GM12891 (cell line): ENCODE data around the gene NME3.

ENCODE experiments used
- DNase-seq: peaks from one replicate; pipeline ENCODE4 v3.0.0; 2011; ENCODE audit warnings: low spot score; ENCODE audit not compliant: insufficient read length
- FAIRE-seq: peaks from 2 replicates; lab custom pipeline; 2011; peaks lifted over from hg19 to GRCh38; lab: Jason Lieb, UNC
- PAX5 ChIP-seq: IDR thresholded peaks from 2 replicates; pipeline ENCODE4 v1.6.1; 2011; ENCODE audit warnings: low read length, moderate library complexity, mild to moderate bottlenecking; ENCODE audit not compliant: insufficient read depth, severe bottlenecking
- POLR2A ChIP-seq: IDR thresholded peaks from 2 replicates; pipeline ENCODE4 v1.6.1; 2011; ENCODE audit warnings: low read depth, low read length, control low read depth
- POLR2AphosphoS5 ChIP-seq: IDR thresholded peaks from 2 replicates; pipeline ENCODE4 v1.6.1; 2011; ENCODE audit warnings: low read depth, low read length, control low read depth
- POU2F2 ChIP-seq: IDR thresholded peaks from 2 replicates; pipeline ENCODE4 v1.6.1; 2011; ENCODE audit warnings: low read depth, mild to moderate bottlenecking, control low read depth, low read length, moderate library complexity
- SPI1 ChIP-seq: IDR thresholded peaks from 2 replicates; pipeline ENCODE4 v1.6.1; 2011; ENCODE audit warnings: low read depth, low read length, control low read depth
- TAF1 ChIP-seq: IDR thresholded peaks from 2 replicates; pipeline ENCODE4 v1.6.1; 2011; ENCODE audit warnings: low read depth, low read length, control low read depth

The NME3 gene

GRCh38 chr16:1780677-1781072, 9.3 kb upstream of the NME3 start:
- TF ChIP-seq SPI1 (no peak), POLR2A (no peak), PAX5 (no peak), TAF1 (no peak), POLR2AphosphoS5 (no peak), POU2F2 (no peak)
- DNase-seq, result no peak
- no peak for FAIRE-seq

- DNase-seq, result no peak
- FAIRE-seq, result no peak
- TF ChIP-seq POLR2A (no peak), POLR2AphosphoS5 (no peak), SPI1 (no peak), PAX5 (no peak), TAF1 (no peak), POU2F2 (no peak)
Measured at GRCh38 chr16:1779741-1780676, 8.7 kb upstream of the NME3 start.

DNA sequence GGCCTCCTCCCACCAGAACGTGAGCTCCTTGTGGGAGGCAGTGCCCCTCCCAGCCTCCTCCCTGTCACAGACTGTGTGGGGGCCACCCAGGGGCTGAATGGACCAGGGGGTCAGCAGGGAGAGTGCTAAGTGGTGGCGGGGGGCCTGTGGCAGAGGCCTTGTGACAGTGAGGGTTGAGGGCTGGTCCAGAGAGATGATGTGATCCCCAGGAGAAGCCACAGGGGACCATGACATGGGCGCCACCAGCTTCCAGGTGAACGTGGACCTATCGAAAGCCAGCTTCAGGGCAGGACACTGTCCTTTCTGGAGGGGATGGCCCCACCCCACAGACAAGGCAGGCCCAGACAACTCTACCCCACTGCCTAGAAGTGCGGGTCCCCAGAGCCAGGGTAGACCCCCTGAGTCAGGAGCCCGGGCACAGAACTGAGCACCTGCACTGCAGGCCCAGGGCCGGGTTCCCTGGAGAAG, 7.9 kb upstream of the NME3 start:
- FAIRE-seq (no peak), DNase-seq (no peak)
- TF ChIP-seq PAX5 (no peak), POU2F2 (no peak), POLR2AphosphoS5 (no peak), TAF1 (no peak), SPI1 (no peak), POLR2A (no peak)

DNA sequence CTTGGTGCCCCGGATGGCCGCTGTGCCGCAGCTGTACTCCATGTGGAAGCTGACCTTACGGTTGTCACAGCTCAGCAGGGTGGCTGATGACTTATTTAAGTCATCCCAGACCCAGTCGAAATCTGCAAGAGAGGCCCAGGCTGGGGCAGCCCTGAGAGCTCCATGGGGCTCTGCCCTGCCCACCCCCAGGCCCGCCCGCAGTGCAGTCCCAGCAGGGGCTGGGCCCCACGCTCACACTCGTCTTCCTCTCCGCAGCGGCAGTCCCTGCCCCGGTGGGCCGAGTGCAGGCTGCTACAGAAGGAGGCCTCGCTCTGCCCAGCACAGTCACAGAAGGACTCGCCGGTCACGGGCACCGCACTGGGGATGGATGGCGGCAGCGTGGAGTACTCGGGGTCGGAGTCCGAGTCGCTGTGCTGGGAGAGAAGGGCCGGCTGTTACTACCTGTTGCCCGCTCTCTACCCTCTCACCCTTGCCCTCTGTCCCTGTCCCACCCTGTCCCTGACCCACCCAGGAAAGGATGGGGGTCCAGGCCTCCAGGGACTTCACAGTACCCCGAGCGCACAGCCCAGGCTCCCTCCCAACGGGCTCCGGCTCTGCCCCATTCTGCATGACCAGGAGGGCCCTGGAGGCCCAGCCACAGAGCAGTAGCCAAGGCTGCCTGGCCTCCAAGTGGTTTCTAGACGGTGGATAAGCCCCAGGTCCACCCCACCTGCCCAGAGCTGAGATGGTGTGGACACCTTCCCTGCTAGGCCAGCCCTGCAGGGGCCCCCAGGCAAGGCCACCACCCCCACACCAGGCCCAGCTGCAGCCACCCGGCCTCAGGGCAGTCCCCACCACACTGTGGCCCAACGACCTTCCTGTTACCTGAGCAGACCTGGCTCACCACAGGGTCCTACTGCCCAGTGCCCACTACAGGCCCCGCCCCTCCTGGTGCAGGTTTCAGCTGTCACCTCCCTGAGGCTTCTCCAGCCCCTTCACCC, 7.1 kb upstream of the NME3 start:
- no peak for TF ChIP-seq POLR2AphosphoS5
- TF ChIP-seq POLR2A, result peak; percentile 14; the same call in 1 of the 2 replicates
- DNase-seq (no peak), FAIRE-seq (no peak)

GRCh38 chr16:1777375-1778199, 6.2 kb upstream of the NME3 start:
- no peak for DNase-seq
- FAIRE-seq, result no peak
- TF ChIP-seq POLR2A, result no peak
- TF ChIP-seq SPI1, result no peak
- no peak for TF ChIP-seq POU2F2
- TF ChIP-seq PAX5, result no peak
- no peak for TF ChIP-seq TAF1
- TF ChIP-seq POLR2AphosphoS5, result no peak; the same call in 1 of the 2 replicates

GRCh38 chr16:1776991-1777374, 5.6 kb upstream of the NME3 start:
- FAIRE-seq, result no peak

DNA sequence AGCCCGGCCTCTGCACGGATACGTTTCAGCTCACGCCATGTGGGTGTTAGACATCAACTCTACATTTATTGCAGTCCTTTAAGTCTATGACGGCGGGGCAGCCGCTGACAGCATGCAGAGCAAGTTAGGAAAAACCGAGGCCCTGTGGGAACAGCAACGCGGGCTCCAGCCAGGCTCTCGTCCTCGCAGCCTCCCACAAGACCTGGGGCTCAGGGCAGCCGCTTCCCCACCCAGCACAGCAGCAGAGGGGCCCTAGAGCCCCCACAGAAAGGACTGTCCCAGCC, 5.3 kb upstream of the NME3 start:
- FAIRE-seq, result no peak
- peak; percentile 35; the same call in 1 of the 2 replicates for TF ChIP-seq POLR2A
- TF ChIP-seq POU2F2, result no peak
- no peak for DNase-seq

More at GRCh38 chr16:1776991-1777374, 5.6 kb upstream of the NME3 start:
- DNase-seq, result no peak
- TF ChIP-seq POU2F2 (no peak), PAX5 (no peak), SPI1 (no peak), TAF1 (no peak), POLR2A (no peak; the same call in 1 of the 2 replicates), POLR2AphosphoS5 (no peak)

DNA sequence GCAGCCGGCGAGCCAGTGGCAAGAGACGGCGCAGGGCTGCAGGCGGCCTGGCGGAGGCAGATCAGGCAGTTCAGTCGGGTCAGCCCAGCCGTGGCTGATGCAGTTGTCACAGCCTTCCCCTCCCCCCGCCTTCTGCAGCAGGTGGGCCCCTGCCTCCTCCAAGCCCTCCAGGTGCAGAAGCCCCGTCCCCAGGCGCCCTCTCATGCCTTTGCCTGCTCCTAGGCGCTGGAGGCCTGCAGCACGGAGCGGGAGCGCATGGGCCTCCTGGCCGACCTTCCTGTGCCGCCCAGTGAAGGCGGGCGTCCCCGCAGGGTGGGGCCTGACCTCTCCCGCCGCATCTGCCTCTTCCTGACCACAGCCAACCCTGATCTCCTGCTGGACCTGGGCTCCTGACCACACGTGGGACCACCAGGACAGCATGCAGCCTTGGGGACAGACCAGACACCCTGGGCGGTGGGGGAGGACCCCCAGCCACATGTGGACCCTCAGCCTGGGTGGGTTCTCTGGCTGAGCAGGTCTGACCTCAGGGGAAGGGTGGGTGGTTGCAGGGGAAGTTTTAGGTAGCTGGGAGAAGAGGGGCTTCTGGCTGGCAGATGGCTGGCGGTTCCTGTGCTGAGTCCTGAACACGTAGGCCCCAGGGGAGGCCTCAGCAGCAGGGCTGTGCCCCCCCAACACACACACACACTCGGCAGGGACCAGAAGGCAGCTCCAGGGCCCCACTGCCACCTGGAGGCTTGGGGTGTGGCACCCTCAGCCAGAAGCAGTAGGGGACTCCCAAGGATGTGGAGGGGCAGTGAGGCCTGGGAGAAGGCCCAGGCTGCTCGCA, 4.7 kb upstream of the NME3 start:
- DNase-seq (no peak), FAIRE-seq (no peak)
- TF ChIP-seq SPI1, result no peak
- no peak for TF ChIP-seq POLR2AphosphoS5
- no peak for TF ChIP-seq TAF1
